ENCODE data around the gene ZMYND10. TPM values are rescaled to one million over a fixed set of nuclear protein-coding genes. Genes with fewer than 3 reads are reported as not detected.
A peak's percentile ranks its signal among the peaks of the same experiment; 100 is the strongest.

The ZMYND10 gene
- total RNA-seq, 2 donors from 2014 or later: 0.22 to 1.4 TPM

DNA sequence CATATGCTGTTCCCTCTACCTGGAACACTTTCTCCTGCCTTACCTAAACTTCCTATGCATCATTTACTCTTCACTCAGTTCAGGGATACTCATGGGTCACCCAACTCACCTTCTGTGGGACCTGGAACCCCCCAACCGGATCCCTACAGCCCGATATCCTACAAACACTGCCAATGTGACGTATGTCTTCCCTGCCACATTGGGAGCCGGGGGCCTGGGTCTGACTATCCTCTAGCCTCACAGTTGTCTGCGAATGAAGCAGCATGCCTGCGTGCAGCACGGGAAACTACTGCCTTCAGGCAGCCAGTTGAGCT is 4.6 kb upstream of the ZMYND10 start:
- 45 to 51% methylated on average over 7 of the region's 7 CpGs for WGBS, 2 experiments (ENCODE audit: insufficient coverage in 1 of 2, insufficient read length in 1 of 2)
- peak overlapping the region; percentile 93 for H3K4me3 ChIP-seq (ENCODE audit: low read length)
- no peaks in the 10 kb centered on the region for H3K9me3 ChIP-seq (ENCODE audit: control insufficient read depth, low read length)
- DNase-seq: no peak
- peak overlapping the region; percentile 62 for H3K9ac ChIP-seq (ENCODE audit: extremely low read depth, low read length, poor library complexity, severe bottlenecking)
- H3K4me1 Mint-ChIP-seq: peaks cover 11% of the 10 kb centered on the region
- H3K36me3 ChIP-seq (ENCODE audit: control insufficient read depth, insufficient read depth, low read length): peaks cover 28% of the 10 kb centered on the region
- peaks cover 14% of the 10 kb centered on the region for H3K36me3 Mint-ChIP-seq (ENCODE audit: low read depth)
- TF ChIP-seq, protein P1, sequence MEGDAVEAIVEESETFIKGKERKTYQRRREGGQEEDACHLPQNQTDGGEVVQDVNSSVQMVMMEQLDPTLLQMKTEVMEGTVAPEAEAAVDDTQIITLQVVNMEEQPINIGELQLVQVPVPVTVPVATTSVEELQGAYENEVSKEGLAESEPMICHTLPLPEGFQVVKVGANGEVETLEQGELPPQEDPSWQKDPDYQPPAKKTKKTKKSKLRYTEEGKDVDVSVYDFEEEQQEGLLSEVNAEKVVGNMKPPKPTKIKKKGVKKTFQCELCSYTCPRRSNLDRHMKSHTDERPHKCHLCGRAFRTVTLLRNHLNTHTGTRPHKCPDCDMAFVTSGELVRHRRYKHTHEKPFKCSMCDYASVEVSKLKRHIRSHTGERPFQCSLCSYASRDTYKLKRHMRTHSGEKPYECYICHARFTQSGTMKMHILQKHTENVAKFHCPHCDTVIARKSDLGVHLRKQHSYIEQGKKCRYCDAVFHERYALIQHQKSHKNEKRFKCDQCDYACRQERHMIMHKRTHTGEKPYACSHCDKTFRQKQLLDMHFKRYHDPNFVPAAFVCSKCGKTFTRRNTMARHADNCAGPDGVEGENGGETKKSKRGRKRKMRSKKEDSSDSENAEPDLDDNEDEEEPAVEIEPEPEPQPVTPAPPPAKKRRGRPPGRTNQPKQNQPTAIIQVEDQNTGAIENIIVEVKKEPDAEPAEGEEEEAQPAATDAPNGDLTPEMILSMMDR (conservative IDR thresholded peaks at IDR 0.05): no peak
- H3K27me3 Mint-ChIP-seq (ENCODE audit: insufficient read depth): peaks cover 13% of the 10 kb centered on the region
- H3K27ac ChIP-seq (ENCODE audit: low read depth, low read length): no peak overlapping the region
- H3K4me1 ChIP-seq (ENCODE audit: control insufficient read depth, insufficient read depth, low read length): no peaks in the 10 kb centered on the region
- peaks cover 4% of the 10 kb centered on the region for H3K27me3 ChIP-seq (ENCODE audit: control insufficient read depth, insufficient read depth, low read length, poor library complexity, severe bottlenecking)
- no peaks in the 10 kb centered on the region for H3K9me3 Mint-ChIP-seq
- peak overlapping the region; percentile 93 for H3K27ac Mint-ChIP-seq
- peak overlapping the region; percentile 89 for H3K4me3 Mint-ChIP-seq

DNA sequence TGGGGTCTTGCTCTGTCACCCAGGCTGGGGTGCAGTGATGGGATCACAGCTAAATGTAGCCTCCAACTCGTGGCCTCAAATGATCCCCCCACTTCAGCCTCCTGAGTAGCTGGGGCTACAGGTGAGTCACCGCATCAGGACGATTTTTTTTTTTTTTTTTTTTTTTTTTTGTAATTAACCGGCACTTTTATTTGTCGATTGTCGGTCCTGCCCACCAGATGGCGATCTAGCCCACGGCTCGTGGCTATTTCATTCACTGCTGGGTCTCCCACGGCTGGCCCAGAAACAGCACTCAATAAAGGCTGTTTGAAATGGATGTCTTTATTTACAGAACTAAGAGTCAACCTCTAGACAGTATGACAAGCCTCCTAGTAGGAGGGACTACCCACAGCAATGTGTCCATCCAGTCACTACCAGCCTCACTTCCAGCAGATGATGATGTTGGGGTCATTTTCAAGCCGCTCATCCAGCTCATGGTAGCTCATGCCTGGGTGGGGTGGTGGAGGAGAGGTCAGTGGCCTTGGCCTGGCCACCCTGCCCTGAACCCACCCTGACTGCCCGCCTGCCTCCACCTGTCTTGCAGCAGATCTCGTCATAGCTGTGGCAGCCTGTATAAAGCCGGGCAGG is 1.8 kb upstream of the ZMYND10 start:
- TF ChIP-seq, protein P1 (conservative IDR thresholded peaks at IDR 0.05): peak; percentile 77
- Histone ChIP-seq H3K9ac (ENCODE audit: extremely low read depth, low read length, poor library complexity, severe bottlenecking) (no peak overlapping the region), H3K36me3 (ENCODE audit: control insufficient read depth, insufficient read depth, low read length) (peaks cover 14% of the 10 kb centered on the region), H3K27ac (ENCODE audit: low read depth, low read length) (no peak overlapping the region), H3K27me3 (ENCODE audit: control insufficient read depth, insufficient read depth, low read length, poor library complexity, severe bottlenecking) (peaks cover 27% of the 10 kb centered on the region), H3K9me3 (ENCODE audit: control insufficient read depth, low read length) (no peaks in the 10 kb centered on the region), H3K4me3 (ENCODE audit: low read length) (no peak overlapping the region), H3K4me1 (ENCODE audit: control insufficient read depth, insufficient read depth, low read length) (no peaks in the 10 kb centered on the region)
- H3K9me3 Mint-ChIP-seq: no peaks in the 10 kb centered on the region
- H3K36me3 Mint-ChIP-seq (ENCODE audit: low read depth): peaks cover 3% of the 10 kb centered on the region
- H3K27ac Mint-ChIP-seq: no peak overlapping the region
- H3K4me3 Mint-ChIP-seq: no peak overlapping the region
- WGBS, 2 experiments (ENCODE audit: insufficient coverage in 1 of 2, insufficient read length in 1 of 2): 33 to 35% methylated on average over 8 to 14 of the region's 14 CpGs
- H3K27me3 Mint-ChIP-seq (ENCODE audit: insufficient read depth): peaks cover 39% of the 10 kb centered on the region
- peak; percentile 88 for DNase-seq
- peaks cover 11% of the 10 kb centered on the region for H3K4me1 Mint-ChIP-seq

DNA sequence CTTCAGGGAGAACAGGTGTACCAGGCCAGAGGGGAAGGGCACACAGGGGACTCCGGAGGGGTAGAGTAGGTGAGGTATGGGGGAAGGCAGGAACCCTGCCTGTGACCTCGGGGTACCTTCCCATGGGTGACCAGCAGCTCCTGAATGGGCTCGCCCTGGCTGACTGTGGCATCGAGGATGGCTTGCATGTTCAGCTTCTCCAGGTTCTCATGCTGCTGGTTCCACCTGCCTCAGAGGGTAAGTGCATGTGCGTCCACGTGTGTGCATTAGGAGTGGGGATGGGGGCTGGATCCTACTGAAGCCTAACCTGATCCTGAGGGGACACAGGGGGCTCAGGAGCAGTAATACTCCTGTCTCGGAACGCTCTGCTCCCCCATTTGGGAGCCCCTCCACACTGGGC is 524 bp downstream of the ZMYND10 start:
- Mint-ChIP-seq H3K27me3 (ENCODE audit: insufficient read depth) (peaks cover 59% of the 10 kb centered on the region), H3K36me3 (ENCODE audit: low read depth) (peaks cover 3% of the 10 kb centered on the region), H3K27ac (no peak overlapping the region), H3K4me3 (peak overlapping the region; percentile 53), H3K4me1 (peaks cover 2% of the 10 kb centered on the region), H3K9me3 (no peaks in the 10 kb centered on the region)
- H3K9me3 ChIP-seq (ENCODE audit: control insufficient read depth, low read length): no peaks in the 10 kb centered on the region
- H3K27ac ChIP-seq (ENCODE audit: low read depth, low read length): no peak overlapping the region
- H3K9ac ChIP-seq (ENCODE audit: extremely low read depth, low read length, poor library complexity, severe bottlenecking): no peak overlapping the region
- 40 to 65% methylated on average over 1 to 8 of the region's 8 CpGs for WGBS, 2 experiments (ENCODE audit: insufficient coverage in 1 of 2, insufficient read length in 1 of 2)
- TF ChIP-seq, protein P1 (conservative IDR thresholded peaks at IDR 0.05): no peak
- peak overlapping the region; percentile 78 for H3K4me3 ChIP-seq (ENCODE audit: low read length)
- no peaks in the 10 kb centered on the region for H3K4me1 ChIP-seq (ENCODE audit: control insufficient read depth, insufficient read depth, low read length)
- H3K27me3 ChIP-seq (ENCODE audit: control insufficient read depth, insufficient read depth, low read length, poor library complexity, severe bottlenecking): peaks cover 49% of the 10 kb centered on the region
- no peak for DNase-seq
- H3K36me3 ChIP-seq (ENCODE audit: control insufficient read depth, insufficient read depth, low read length): peaks cover 14% of the 10 kb centered on the region
